ENCODE results near the gene DENND4A.

DNA sequence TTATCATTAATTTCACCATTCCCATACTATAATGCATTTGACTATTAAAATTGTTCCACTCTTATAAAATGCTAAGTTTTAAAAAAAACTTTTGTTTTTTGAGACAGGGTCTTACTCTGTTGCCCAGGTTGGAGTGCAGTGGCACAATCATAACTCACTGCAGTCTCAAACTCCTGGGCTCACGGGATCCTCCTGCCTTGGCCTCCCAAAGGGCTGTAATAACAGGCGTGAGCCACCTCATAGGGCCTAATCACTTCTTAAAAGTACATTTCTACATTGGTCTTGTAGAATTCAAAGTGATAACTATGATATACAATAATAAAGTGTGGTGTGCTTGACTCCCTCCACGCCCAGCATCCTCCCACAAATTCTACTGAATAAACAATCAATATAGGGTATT is 3.0 kb downstream of the DENND4A start:
- TF ChIP-seq ELF4 (IDR thresholded peaks at IDR 0.05): no peak
- TF ChIP-seq FOXM1 (IDR thresholded peaks at IDR 0.05; ENCODE audit: borderline replicate concordance): no peak
- no peak for TF ChIP-seq LEF1 (IDR thresholded peaks at IDR 0.05; ENCODE audit: borderline replicate concordance)
- no peak for TF ChIP-seq SP1 (IDR thresholded peaks at IDR 0.05)
- no peak for TF ChIP-seq SUZ12 (IDR thresholded peaks at IDR 0.05)
- no peak for TF ChIP-seq BHLHE40 (IDR thresholded peaks at IDR 0.05; ENCODE audit: borderline replicate concordance)
- TF ChIP-seq FOXK2 (IDR thresholded peaks at IDR 0.05): no peak
- TF ChIP-seq TARDBP (IDR thresholded peaks at IDR 0.05): no peak
- no peak for TF ChIP-seq FOXA1 (IDR thresholded peaks at IDR 0.05)
